Measurements from ENCODE around the gene GOLPH3L. TPM values are rescaled to one million over a fixed set of nuclear protein-coding genes. Genes with fewer than 3 reads are reported as not detected.
"Not testable (repeated sequence)": the region's sequence is repeated elsewhere in the genome, so short reads cannot be mapped to it uniquely, and the experiment has no call there.

GOLPH3L gene
- total and polyA plus RNA-seq, 7 donors = 6.6 to 27.5 (median 12.1) TPM

DNA sequence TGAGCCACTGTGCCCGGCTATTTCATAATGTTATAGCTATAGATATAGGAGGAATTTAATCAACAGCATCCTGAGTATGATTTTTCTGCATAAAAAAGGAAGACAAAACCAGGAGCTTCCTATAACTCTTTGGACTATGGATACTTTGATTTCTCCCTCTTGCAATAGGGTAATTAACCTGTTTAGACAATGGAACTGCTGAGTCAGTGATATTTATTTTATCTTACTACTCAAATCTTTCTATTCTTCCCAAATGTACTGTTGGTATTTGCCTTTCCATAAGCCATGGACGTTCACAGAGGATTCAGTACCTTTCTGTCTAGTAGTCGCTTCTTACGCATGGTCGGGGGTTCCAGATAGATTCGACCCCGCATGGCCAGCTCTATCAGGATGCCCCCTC, 33.6 kb downstream of the GOLPH3L start:
- intact Hi-C loops (cut with DNase I) = no loop called here
- TF ChIP-seq, protein P1, sequence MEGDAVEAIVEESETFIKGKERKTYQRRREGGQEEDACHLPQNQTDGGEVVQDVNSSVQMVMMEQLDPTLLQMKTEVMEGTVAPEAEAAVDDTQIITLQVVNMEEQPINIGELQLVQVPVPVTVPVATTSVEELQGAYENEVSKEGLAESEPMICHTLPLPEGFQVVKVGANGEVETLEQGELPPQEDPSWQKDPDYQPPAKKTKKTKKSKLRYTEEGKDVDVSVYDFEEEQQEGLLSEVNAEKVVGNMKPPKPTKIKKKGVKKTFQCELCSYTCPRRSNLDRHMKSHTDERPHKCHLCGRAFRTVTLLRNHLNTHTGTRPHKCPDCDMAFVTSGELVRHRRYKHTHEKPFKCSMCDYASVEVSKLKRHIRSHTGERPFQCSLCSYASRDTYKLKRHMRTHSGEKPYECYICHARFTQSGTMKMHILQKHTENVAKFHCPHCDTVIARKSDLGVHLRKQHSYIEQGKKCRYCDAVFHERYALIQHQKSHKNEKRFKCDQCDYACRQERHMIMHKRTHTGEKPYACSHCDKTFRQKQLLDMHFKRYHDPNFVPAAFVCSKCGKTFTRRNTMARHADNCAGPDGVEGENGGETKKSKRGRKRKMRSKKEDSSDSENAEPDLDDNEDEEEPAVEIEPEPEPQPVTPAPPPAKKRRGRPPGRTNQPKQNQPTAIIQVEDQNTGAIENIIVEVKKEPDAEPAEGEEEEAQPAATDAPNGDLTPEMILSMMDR (IDR thresholded peaks at IDR 0.05) = no peak
- peaks cover 4% of the 10 kb centered on the region for H3K4me1 ChIP-seq
- ATAC-seq = no peak
- no peak overlapping the region for H3K27ac ChIP-seq
- no peak overlapping the region for H3K4me3 ChIP-seq
- H3K36me3 ChIP-seq (ENCODE audit: insufficient read depth in 1 of 2, low read depth in 1 of 2) = peaks cover 5 to 54% of the 10 kb centered on the region in 2 donors
- DNase-seq = no peak
- H3K9me3 ChIP-seq = no peaks in the 10 kb centered on the region
- H3K27me3 ChIP-seq (ENCODE audit: insufficient read depth in 3 of 3, low read length in 2 of 3) = no peaks in the 10 kb centered on the region
- 87 to 96% (median 92%) methylated on average over 7 of the region's 7 CpGs for WGBS, 3 donors

DNA sequence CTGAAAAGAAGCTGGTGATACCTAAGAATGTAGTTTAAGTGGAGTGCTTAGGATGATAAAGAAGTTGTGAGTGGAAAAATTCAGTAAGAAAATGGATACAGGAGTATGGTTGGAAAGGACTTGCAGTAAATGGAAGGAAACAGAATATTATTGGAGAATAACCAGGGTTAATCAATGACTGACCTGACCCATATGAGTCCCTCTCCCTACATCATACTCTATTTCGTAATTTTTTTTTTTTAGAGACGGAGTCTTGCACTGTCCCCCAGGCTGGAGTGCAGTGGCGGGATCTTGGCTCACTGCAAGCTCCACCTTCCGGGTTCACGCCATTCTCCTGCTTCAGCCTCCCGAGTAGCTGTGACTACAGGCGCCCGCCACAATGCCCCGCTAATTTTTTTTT, 34.1 kb downstream of the GOLPH3L start:
- intact Hi-C loops (cut with DNase I) = no loop called here
- peaks cover 4% of the 10 kb centered on the region for H3K4me1 ChIP-seq
- no peaks in the 10 kb centered on the region for H3K27me3 ChIP-seq (ENCODE audit: insufficient read depth in 3 of 3, low read length in 2 of 3)
- H3K36me3 ChIP-seq (ENCODE audit: insufficient read depth in 1 of 2, low read depth in 1 of 2) = peaks cover 5 to 59% of the 10 kb centered on the region in 2 donors
- no peak overlapping the region for H3K27ac ChIP-seq
- H3K9me3 ChIP-seq = no peaks in the 10 kb centered on the region
- H3K4me3 ChIP-seq = no peak overlapping the region
- DNase-seq = no peak
- no peak for ATAC-seq
- 96 to 98% (median 98%) methylated on average over 9 of the region's 9 CpGs for WGBS, 3 donors
- TF ChIP-seq, protein P1 (IDR thresholded peaks at IDR 0.05) = no peak

DNA sequence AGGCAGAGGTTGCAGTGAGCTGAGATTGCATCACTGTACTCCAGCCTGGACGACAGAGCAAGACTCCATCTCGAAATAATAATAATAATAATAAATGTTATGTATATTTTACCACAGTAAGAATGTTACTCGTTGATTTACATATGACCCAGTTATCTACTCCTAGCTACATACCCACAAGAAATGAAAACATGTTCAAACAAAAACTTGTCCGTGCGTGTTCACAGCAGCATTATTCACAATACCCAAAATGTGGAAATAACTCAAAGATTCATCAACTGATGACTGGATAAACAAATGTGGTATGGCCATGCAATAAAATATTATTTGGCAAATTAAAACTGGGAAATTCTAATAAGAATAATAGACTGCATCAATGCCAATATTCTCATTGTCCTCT, 35.8 kb downstream of the GOLPH3L start:
- Histone ChIP-seq H3K27me3 (ENCODE audit: insufficient read depth in 3 of 3, low read length in 2 of 3) (no peaks in the 10 kb centered on the region), H3K36me3 (ENCODE audit: insufficient read depth in 1 of 2, low read depth in 1 of 2) (peaks cover 5 to 70% of the 10 kb centered on the region in 2 donors), H3K9me3 (no peaks in the 10 kb centered on the region), H3K4me1 (no peaks in the 10 kb centered on the region), H3K27ac (no peak overlapping the region), H3K4me3 (no peak overlapping the region)
- 96 to 98% (median 96%) methylated on average over 5 of the region's 5 CpGs for WGBS, 3 donors
- TF ChIP-seq, protein P1 (IDR thresholded peaks at IDR 0.05) = no peak
- DNase-seq = no peak
- no peak for ATAC-seq
- intact Hi-C loops (cut with DNase I) = no loop called here

DNA sequence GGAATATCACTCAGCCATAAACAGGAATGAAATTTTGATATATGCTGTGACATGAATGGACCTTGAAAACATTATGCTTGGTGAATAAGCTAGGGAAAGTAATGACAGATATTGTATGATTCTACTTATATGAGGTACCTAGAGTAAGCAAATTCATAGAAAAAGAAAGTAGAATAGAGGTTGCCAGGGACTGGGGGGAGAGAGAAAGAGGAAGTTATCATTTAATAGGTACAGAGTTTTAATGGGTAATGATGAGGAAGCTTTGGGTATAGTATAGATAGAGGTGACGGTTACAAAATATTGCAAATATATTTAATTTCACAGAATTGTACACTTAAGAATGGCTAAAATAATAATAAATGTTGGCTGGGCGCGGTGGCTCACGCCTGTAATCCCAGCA, 36.4 kb downstream of the GOLPH3L start:
- H3K36me3 ChIP-seq (ENCODE audit: insufficient read depth in 1 of 2, low read depth in 1 of 2) = peaks cover 5 to 73% of the 10 kb centered on the region in 2 donors
- H3K27me3 ChIP-seq (ENCODE audit: insufficient read depth in 3 of 3, low read length in 2 of 3) = no peaks in the 10 kb centered on the region
- no peaks in the 10 kb centered on the region for H3K9me3 ChIP-seq
- no peak overlapping the region for H3K4me3 ChIP-seq
- H3K27ac ChIP-seq = no peak overlapping the region
- 87 to 99% (median 97%) methylated on average over 4 of the region's 4 CpGs for WGBS, 3 donors
- no peaks in the 10 kb centered on the region for H3K4me1 ChIP-seq
- TF ChIP-seq, protein P1 (IDR thresholded peaks at IDR 0.05) = no peak
- DNase-seq = no peak
- intact Hi-C loops (cut with DNase I) = no loop called here
- ATAC-seq = no peak

DNA sequence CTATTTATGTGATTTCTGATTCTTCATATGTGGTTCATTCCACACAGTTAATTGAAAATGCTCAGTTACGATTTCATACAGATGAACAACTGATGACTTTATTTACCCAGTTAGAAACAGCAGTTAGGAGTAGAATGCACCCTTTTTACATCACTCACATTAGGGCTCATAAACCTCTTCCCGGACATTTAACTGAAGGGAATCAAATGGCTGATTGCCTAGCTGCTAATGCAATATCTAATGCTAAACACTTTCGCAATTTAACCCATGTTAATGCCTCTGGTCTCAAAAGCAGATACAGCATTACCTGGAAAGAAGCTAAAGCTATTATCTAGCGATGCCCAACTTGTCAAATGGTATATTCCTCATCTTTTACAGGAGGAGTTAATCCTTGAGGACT, 39.9 kb downstream of the GOLPH3L start:
- H3K36me3 ChIP-seq (ENCODE audit: insufficient read depth in 1 of 2, low read depth in 1 of 2) = peaks cover 5 to 57% of the 10 kb centered on the region in 2 donors
- H3K4me1 ChIP-seq; intact Hi-C loops (cut with DNase I); H3K27me3 ChIP-seq (ENCODE audit: insufficient read depth in 3 of 3, low read length in 2 of 3); H3K9me3 ChIP-seq; ATAC-seq; DNase-seq; H3K27ac ChIP-seq; H3K4me3 ChIP-seq: not testable (repeated sequence)
- 93 to 98% (median 95%) methylated on average over 4 of the region's 4 CpGs for WGBS, 3 donors

DNA sequence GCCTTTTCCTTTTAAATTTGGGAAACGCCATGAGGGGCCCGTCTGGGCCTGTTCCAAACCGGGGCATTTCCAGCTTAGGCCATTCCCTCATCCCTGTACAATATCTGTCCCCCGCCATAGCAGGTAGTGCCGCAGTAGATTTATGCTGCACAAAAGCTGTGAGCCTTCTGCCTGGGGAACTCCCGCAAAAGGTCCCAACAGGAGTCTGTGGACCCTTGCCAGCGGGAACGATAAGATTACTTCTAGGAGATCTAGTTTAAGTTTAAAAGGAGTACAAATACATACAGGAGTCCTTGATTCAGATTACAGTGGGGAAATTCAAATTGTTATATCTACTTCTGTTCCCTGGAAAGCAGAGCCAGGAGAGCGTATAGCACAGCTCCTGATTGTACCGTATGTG, 42.3 kb downstream of the GOLPH3L start:
- H3K27me3 ChIP-seq (ENCODE audit: insufficient read depth in 3 of 3, low read length in 2 of 3); H3K4me1 ChIP-seq; intact Hi-C loops (cut with DNase I); H3K4me3 ChIP-seq; DNase-seq; H3K9me3 ChIP-seq; H3K27ac ChIP-seq; ATAC-seq: not testable (repeated sequence)
- WGBS, 3 donors = 85 to 94% (median 90%) methylated on average over 10 of the region's 10 CpGs
- H3K36me3 ChIP-seq (ENCODE audit: insufficient read depth in 1 of 2, low read depth in 1 of 2) = peaks cover 4 to 37% of the 10 kb centered on the region in 2 donors

Measured in psoas muscle (tissue), 8 donors.